Upper lobe of left lung (tissue), 6 donors: ENCODE measurements around the gene ZNF362. TPM values are rescaled to one million over a fixed set of nuclear protein-coding genes. Genes with fewer than 3 reads are reported as not detected.

Experiments
- ATAC-seq, 2 donors: fragments of 200-7000 bp; cut with Tn5 transposase; one replicate each; pipeline ENCODE4 v1.9.1; 2022; ENCODE audit warnings: mild to moderate bottlenecking in 2 of 2, moderate library complexity in 2 of 2; ENCODE audit not compliant: low FRiP score in 2 of 2
- DNase-seq, 2 donors: peaks; one replicate each; pipeline ENCODE4 v3.0.0-alpha.2; 2019 to 2020
- H3K27ac ChIP-seq, 4 donors: fragments of 200-600 bp; sonication (generic); one replicate each; pipeline ENCODE4 v1.5.1; 2016 to 2019
- H3K27me3 ChIP-seq, 4 donors: fragments of 200-600 bp; sonication (generic); one replicate each; pipeline ENCODE4 v1.5.1; 2017 to 2019
- H3K36me3 ChIP-seq, 4 donors: fragments of 200-600 bp; sonication (generic); one replicate each; pipeline ENCODE4 v1.5.1; 2016 to 2019
- H3K4me1 ChIP-seq, 4 donors: fragments of 200-600 bp; sonication (generic); one replicate each; pipeline ENCODE4 v1.5.1; 2018 to 2019
- H3K4me3 ChIP-seq, 4 donors: fragments of 200-600 bp; sonication (generic); one replicate each; pipeline ENCODE4 v1.5.1; 2017 to 2019; ENCODE audit warnings: mild to moderate bottlenecking in 2 of 4, moderate library complexity in 1 of 4
- H3K9me3 ChIP-seq, 4 donors: fragments of 200-600 bp; sonication (generic); one replicate each; pipeline ENCODE4 v1.5.1; 2018 to 2019
- EP300 ChIP-seq, 4 donors: sonication (generic); formaldehyde crosslinking; IDR thresholded peaks; one replicate each; pipeline ENCODE4 v1.5.1; 2017; ENCODE audit warnings: antibody characterized with exemption in 4 of 4, control low read depth in 2 of 4
- POLR2A ChIP-seq, 4 donors: fragments of 450-650 bp; IDR thresholded peaks; one replicate each; pipeline ENCODE4 v1.5.1; 2016 to 2017; ENCODE audit warnings: antibody characterized with exemption in 4 of 4, mild to moderate bottlenecking in 2 of 4
- POLR2AphosphoS5 ChIP-seq, 2 donors: sonication (generic); formaldehyde crosslinking; IDR thresholded peaks; one replicate each; pipeline ENCODE4 v1.5.1; 2017; ENCODE audit warnings: antibody characterized with exemption in 2 of 2
- WGBS, 2 donors: methylation state at CpG; one replicate each; pipeline ENCODE4 v1.1.5; 2017 to 2018; 5-methylcytosine and 5-hydroxymethylcytosine counted together
- total RNA-seq, 6 donors: library from RNA; depleted of rRNA in 4 of 6; stranded (reverse); fragments of >200 nt in 4 of 6; gene quantifications; one replicate each; pipeline versions ENCODE4 v1.1.0 to v1.2.1, GENCODE V29; 2016 to 2021
- TF ChIP-seq, protein P1 (sequence below), 6 experiments: fragments of 450-650 bp in 4 of 6; fragments of 200-600 bp in 2 of 6; sonication (generic) in 2 of 6; IDR thresholded peaks; one replicate each; pipeline ENCODE4 v1.5.1; 2016 to 2019; ENCODE audit warnings: antibody characterized with exemption in 6 of 6
- donor health status: DM: no; HTN: no; CAD: no; lungs with moderate emphysema.
- donor health status: DM: no; HTN: yes; CAD: no; lungs with severe emphysema.

Gene ZNF362
- 10 to 100 TPM; 14.9 to 41.0 (median 21.3) TPM for total RNA-seq

DNA sequence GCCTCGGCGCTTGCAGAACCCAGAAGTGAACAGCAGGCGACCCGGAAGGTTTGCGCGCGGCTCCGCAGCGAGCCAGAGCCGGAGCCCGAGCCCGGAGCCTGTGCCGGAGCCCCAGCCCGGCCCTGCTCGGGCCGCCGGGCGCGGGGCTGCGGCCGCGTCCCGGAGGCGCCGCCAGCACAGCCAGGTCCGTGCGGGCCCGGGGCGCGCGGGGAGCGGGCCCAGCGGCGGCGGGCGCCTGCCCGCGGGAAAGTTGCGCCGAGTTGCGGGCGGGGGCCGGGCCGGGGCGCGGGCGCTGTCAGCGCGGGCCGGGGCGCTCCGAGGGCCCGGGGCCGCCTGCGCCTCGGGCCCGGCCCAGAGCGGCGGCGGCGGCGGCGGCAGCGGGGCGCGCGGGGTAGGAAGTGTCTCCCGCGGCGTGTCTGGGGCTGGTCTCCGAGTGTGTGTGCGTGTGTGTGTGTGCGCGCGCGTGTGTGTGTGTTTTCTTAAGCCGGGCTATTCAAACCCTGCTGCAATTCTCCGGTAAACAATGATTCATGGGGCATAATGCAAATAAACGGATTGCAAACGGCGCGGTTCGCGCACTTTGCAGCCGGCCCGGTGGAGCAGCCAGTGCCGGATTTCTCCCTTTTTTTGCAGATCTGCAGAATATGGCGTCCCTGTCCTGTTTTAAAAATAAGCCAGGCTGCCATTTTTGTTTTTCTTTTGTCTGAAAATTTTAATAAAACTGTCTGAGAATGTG lies at the start of gene ZNF362:
ZNF362 (plus strand) TSS at position 22 of the 736 bp plus-strand sequence. CDS start 14,083 bp downstream, outside the sequence.
- peak within 1 kb of the TSS; percentile 92 to 98 (median 96) for H3K27ac ChIP-seq
- ATAC-seq (peak; percentile 55 to 76), DNase-seq (peak; percentile 71 to 94)
- H3K27me3 ChIP-seq, result no peaks in the 10 kb centered on the region
- H3K4me3 ChIP-seq, result peak within 1 kb of the TSS; percentile 54 to 75 (median 62)
- 0 to 1% methylated on average over 10 to 17 of the region's 88 CpGs for WGBS, 2 donors
- H3K9me3 ChIP-seq, result no peaks in the 10 kb centered on the region
- TF ChIP-seq EP300 (IDR thresholded peaks at IDR 0.05), result no peak
- TF ChIP-seq, protein P1, sequence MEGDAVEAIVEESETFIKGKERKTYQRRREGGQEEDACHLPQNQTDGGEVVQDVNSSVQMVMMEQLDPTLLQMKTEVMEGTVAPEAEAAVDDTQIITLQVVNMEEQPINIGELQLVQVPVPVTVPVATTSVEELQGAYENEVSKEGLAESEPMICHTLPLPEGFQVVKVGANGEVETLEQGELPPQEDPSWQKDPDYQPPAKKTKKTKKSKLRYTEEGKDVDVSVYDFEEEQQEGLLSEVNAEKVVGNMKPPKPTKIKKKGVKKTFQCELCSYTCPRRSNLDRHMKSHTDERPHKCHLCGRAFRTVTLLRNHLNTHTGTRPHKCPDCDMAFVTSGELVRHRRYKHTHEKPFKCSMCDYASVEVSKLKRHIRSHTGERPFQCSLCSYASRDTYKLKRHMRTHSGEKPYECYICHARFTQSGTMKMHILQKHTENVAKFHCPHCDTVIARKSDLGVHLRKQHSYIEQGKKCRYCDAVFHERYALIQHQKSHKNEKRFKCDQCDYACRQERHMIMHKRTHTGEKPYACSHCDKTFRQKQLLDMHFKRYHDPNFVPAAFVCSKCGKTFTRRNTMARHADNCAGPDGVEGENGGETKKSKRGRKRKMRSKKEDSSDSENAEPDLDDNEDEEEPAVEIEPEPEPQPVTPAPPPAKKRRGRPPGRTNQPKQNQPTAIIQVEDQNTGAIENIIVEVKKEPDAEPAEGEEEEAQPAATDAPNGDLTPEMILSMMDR (IDR thresholded peaks at IDR 0.05), result peak in 3 of 6 experiments; percentile 26 to 59 (median 52)
- TF ChIP-seq POLR2AphosphoS5 (IDR thresholded peaks at IDR 0.05), result no peak
- peak in 1 of 4 donors; percentile 44 for TF ChIP-seq POLR2A (IDR thresholded peaks at IDR 0.05)
- peaks cover 27 to 38% (median 32%) of the 10 kb centered on the region in 4 donors for H3K4me1 ChIP-seq
- H3K36me3 ChIP-seq, result no peaks in the 10 kb centered on the region

DNA sequence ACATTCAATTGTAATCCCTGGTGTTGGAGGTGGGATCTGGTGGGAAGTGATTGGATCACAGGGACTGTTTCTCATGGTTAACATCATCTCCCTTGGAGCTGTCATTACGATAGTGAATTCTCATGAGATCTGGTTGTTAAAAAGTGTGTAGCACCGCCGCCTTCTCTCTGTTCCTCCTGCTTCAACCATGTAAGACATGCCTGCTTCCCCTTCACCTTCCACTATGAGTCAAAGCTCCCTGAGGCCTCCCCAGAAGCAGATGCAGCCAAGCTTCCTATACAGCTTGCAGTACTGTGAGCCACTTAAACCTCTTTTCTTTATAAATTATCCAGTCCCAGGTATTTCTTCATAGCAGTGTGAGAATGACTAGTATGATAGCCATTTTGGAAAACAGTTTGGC lies 44.3 kb upstream of the ZNF362 start:
- 93 to 97% methylated on average over 3 of the region's 3 CpGs for WGBS, 2 donors
- H3K4me3 ChIP-seq, result no peak overlapping the region
- no peak for TF ChIP-seq POLR2A (IDR thresholded peaks at IDR 0.05)
- no peak for TF ChIP-seq POLR2AphosphoS5 (IDR thresholded peaks at IDR 0.05)
- no peak for TF ChIP-seq EP300 (IDR thresholded peaks at IDR 0.05)
- TF ChIP-seq, protein P1 (IDR thresholded peaks at IDR 0.05), result no peak
- no peak overlapping the region for H3K27ac ChIP-seq
- no peaks in the 10 kb centered on the region for H3K4me1 ChIP-seq
- no peaks in the 10 kb centered on the region for H3K36me3 ChIP-seq
- no peak for ATAC-seq
- no peaks in the 10 kb centered on the region for H3K27me3 ChIP-seq
- no peaks in the 10 kb centered on the region for H3K9me3 ChIP-seq
- DNase-seq, result no peak

DNA sequence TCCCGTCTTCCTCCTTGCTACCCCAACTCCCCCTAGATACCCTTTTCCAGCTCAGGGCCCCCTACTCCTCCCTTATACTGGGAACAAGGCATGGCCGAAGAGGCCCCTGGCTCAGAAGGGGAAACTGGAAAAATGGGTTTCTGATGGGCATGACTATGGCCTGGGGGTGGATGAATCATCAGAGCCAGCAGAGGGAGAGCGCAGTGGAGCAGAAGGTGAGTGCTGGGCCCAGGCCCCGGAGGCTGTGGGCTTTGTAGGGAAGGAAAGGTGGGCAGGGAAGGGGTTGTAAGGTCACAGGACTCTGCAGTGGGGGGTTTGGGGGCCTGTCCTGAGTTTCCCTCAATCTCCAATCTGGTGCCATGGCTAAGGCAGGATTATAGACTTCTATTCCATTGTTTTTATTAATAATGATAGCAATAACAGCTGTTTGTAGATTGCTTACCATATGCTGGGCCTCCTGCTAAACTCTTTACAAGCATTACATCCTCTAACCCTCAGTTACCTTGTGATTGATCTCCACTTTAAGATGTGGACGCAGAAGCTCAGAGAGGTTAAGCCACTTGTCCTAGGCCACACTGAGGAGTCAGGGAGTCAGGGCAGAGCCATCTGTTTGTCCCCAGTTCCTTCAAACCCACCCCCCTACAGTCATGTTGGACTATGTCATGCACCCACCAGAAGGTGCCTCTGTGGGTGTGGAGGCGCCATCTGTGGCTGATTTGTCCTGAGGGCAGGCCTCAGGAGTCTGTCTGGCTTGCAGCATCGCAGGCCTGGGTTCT lies 36.2 kb upstream of the ZNF362 start:
- Histone ChIP-seq H3K27me3 (no peaks in the 10 kb centered on the region), H3K4me3 (no peak overlapping the region), H3K36me3 (no peaks in the 10 kb centered on the region), H3K4me1 (peaks cover 4 to 10% (median 10%) of the 10 kb centered on the region in 4 donors), H3K27ac (peak overlapping the region in 1 of 4 donors; percentile 25), H3K9me3 (peaks cover 0 to 8% (median 6%) of the 10 kb centered on the region in 4 donors)
- DNase-seq, result no peak
- TF ChIP-seq, protein P1 (IDR thresholded peaks at IDR 0.05), result no peak
- TF ChIP-seq POLR2A (IDR thresholded peaks at IDR 0.05) (no peak), POLR2AphosphoS5 (IDR thresholded peaks at IDR 0.05) (no peak), EP300 (IDR thresholded peaks at IDR 0.05) (no peak)
- ATAC-seq, result no peak
- WGBS, 2 donors, result 88 to 92% methylated on average over 5 to 7 of the region's 7 CpGs

GRCh38 chr1:33220676-33221384 lies 35.5 kb upstream of the ZNF362 start:
- ATAC-seq (peak; percentile 25 to 64), DNase-seq (peak; percentile 22 to 58)
- peaks cover 4 to 10% (median 10%) of the 10 kb centered on the region in 4 donors for H3K4me1 ChIP-seq
- H3K27ac ChIP-seq, result no peak overlapping the region
- no peaks in the 10 kb centered on the region for H3K36me3 ChIP-seq
- H3K4me3 ChIP-seq, result no peak overlapping the region
- no peaks in the 10 kb centered on the region for H3K27me3 ChIP-seq
- peaks cover 0 to 8% (median 6%) of the 10 kb centered on the region in 4 donors for H3K9me3 ChIP-seq
- no peak for TF ChIP-seq POLR2AphosphoS5 (IDR thresholded peaks at IDR 0.05)
- 56 to 66% methylated on average over 9 to 12 of the region's 12 CpGs for WGBS, 2 donors

- Histone ChIP-seq H3K27me3 (no peaks in the 10 kb centered on the region), H3K4me3 (no peak overlapping the region), H3K27ac (no peak overlapping the region), H3K9me3 (peaks cover 0 to 8% (median 6%) of the 10 kb centered on the region in 4 donors), H3K4me1 (peaks cover 4 to 10% (median 10%) of the 10 kb centered on the region in 4 donors), H3K36me3 (no peaks in the 10 kb centered on the region)
- no peak for DNase-seq
- ATAC-seq, result no peak
- TF ChIP-seq POLR2A (IDR thresholded peaks at IDR 0.05) (no peak), EP300 (IDR thresholded peaks at IDR 0.05) (no peak), POLR2AphosphoS5 (IDR thresholded peaks at IDR 0.05) (no peak)
- TF ChIP-seq, protein P1 (IDR thresholded peaks at IDR 0.05), result no peak
- 64% methylated on average over 2 of the region's 2 CpGs for WGBS, 2 donors
Observed at GRCh38 chr1:33221385-33221758, 34.9 kb upstream of the ZNF362 start.
